GM18870 (cell line): Measurements from ENCODE around the gene IGF1R.
A peak's percentile ranks its signal among the peaks of the same experiment; 100 is the strongest.

ENCODE experiments used
- ATAC-seq: cut with Tn5 transposase; IDR thresholded peaks from one replicate; pipeline ENCODE4 v1.9.1; 2021; ENCODE audit warnings: moderate library complexity; ENCODE audit not compliant: unreplicated experiment

The IGF1R gene

DNA sequence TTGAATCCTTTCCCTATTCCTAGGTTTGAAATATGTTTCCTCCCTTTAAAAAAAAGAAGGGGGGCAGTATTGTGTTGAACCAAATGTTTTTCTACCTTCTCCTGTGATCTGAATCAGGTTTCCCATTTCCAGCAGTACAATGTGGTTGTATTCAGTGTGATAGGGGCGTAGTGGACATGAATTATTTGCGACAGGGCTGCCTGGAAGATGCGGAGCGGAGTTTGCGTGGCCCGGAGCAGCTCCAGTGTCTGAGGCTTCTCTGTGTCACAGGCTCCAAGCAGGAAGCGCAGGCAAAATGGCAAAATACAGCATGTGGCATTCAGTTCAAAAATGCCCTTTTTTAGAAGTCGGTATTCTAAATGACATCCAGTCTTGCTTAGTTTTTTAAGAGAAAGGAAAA, 204.8 kb downstream of the IGF1R start:
- ATAC-seq = no peak

DNA sequence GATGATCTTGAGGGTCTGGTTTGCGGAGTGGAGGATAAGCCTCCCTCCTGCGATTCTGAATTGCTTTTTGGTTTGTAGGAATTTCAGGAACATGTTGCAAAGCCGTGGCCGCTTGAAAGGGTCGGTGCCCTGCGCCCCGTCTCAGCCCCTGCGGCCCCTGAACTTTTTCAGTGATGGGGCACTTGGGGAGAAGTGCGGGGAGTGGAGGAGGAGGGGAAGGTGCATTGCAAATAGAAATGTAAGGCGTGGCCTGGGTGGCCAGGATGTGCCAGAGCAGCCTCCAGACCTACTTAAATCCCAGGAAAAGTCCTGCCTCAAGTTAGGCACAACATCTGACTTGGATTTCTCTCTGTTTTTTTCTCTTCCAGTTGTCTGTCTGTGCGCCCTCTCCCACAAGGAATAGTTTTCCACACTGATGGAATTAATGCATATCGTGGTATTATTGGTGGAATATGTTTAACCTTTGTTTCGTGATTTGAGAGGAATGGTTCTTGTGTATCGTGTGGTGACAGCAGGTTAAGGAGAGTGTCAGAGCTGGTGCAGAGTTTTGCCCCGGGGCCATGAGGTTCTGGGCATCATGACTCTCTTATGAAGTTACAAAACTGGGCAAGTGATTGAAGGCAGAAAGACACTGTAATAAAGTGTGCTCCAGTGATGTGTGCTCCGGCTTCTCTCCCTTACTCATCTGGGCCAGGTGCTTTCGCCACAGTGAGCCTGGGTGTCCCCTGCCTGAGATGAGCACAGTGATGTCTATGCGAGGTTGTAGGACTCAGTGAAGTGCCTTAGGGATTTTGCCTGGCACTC, 205.5 kb downstream of the IGF1R start:
- ATAC-seq = no peak

DNA sequence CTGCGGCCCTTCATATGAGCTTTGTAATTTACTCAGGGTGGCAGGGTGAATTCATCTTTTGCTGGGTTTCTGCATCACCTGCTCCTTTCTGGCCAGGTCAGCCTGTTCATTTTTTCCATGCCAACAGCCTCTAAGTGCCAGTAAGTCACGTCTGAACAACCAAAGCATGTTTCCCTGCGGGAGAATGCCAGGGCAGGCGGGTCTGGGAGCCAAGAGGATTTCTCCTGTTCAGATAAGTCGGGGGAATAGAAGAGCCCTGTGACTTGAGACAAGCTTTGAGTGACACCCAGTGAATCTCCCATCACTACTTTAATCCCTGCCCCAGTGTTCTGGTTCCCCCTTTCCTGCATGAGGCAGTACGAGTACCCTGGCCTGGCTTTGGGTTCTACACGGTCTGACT, 206.2 kb downstream of the IGF1R start:
- no peak for ATAC-seq

DNA sequence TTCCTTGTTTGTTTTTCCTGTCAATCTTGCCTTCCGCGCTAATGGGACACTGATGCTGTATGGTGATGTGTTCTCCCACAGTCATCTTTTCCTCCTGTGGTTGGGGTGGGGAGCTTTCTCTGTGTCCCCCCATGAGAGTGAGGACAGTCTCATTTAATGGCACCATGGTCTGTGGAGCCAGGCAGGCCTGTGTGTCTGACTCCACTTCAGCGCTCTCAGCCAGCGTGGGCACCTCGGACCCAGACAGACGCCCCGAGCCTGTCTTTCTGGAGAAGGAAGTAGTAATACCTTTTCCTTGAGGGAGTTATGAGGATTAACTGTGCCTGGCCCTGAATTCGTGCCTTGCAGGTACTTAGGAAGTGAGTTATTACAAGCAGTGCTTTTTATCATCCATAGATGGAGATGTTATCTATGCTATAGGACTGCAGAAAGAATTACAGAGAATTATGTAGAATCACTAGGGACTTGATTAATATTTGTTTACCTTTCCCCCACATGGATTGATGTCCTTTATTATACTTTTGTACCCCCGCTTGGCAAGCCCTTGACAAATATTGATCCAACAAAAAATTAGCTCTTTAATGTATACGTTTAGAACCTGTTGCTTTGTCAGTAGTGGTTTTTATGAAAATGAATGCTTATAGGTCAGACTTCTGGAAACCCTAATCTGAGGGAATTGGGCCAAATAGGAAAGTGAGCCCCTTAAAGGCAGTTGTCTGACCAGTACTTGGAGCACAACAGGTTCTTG, 206.9 kb downstream of the IGF1R start:
- no peak for ATAC-seq

DNA sequence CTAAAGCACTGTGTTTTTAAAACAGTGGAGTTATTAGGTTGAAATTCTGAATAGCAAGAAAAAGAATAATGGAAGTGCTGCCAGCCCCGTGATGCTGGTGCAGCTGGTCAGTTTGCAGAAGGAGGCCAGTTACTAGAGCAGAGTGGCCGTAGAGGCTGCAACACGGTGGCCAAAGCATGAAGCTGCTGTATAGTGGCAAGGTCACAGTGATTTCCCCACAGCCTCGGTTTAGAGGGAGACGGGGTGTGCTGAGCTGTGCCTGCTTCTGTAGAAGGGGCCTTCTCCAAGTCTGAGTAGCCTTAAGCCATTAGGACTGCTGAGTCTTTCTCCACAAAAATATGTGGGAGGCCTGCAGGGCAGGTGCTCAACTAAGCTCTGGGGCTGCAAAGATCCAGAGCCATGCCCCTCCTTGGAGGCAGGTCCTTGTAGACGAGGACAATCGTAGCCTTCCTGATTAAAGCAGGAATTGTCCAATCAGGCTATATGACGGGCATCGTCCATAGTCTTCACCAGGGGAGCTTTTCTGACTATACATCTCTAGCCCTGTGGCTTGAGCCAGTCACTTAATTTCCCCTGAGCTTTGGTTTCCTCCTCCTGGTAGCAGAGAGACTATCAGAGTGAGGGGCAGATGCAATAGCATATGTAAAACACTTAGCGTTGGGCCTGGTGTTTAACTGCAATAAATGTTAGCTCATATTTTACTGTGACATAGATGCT, 207.6 kb downstream of the IGF1R start:
- ATAC-seq = no peak

DNA sequence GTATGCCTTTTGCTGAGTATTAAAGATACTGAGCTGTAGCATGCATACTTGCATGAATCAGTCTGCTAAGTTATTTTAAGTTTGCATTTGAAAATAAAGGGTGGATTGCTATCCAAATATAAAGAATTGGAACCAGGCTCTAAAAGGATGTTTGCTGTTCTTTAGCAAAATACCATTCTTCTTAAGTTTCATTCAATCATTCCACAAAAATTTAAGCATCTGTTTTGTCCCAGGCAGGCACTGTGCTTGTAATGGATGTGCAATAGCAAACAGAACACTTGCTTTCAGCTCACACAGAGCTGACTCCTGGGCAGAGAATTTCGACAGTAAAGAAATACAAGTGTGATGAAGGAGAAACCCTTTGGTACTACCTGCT, 208.2 kb downstream of the IGF1R start:
- no peak for ATAC-seq

DNA sequence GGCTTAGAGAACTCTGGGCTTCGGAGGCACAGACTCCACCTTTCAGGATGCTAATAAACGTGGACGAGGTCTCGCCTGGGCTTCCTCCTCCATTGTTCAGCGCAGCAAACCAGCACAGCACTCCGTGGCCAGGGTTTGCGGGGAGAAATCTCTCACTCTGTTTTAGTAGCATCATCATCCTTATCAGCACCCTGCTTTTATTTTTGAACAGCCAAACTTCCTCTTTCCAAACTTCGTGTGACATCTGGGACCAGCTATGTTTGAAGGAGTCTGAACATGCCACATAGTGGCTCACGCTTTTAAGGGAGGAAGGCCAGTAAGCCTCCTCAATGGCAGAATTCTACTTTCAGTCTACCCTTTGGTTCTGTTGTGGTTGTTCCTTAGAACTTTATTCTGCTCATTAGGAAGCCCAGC, 210.3 kb downstream of the IGF1R start:
- ATAC-seq = no peak

DNA sequence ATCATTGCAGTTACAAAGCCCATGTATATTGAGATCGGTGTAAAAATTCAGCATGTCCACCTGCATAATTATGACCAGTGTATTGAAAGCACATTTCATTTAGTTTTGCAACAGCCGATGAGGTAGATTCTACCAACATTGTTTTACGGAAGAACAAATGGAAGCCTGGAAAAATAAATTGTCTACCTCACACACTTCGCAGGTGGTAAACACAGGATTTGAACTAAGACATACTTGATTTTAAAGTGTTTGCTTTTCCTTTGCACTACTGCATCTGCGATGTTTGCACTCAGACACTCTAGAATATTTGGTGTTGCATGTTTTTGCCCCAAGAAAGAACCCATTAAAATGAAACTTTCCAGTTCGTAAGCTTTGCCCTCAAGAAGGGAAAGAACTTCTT, 210.8 kb downstream of the IGF1R start:
- ATAC-seq = no peak

DNA sequence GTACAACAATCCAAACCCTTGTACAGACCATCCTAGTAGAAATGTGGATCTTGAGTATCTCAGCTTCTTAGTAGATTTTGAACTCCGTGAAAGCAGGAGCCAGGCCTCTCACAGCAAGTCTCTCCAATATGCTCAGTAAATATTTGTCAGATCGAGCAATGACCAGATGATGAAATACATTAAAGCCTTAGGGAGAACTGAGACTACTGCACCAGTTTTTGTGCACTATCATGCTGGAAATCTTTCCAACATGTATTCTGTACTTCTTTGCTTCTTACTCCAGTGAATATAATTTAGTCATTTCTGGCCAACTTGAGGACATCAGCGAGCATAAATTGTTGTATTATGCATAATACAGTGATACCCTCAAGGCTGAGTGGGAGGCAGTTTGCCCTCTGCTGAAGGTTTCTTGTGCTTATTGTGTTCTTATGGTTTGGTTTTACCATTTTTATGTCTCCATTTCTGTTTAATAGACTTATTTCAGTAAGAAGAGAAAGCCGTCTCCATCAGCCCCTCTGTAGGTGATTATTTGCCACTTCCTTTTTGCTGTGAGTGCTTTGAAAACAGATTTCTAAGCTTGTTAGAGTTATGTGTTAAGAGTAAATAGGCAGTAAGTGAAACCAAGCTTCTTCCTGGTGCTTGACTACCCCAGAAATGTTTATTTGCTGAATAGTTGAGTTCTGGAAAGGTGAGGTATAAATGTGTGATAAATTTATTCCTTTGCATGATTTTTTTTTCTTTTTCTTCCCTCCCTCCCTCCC, 212.1 kb downstream of the IGF1R start:
- ATAC-seq = no peak

DNA sequence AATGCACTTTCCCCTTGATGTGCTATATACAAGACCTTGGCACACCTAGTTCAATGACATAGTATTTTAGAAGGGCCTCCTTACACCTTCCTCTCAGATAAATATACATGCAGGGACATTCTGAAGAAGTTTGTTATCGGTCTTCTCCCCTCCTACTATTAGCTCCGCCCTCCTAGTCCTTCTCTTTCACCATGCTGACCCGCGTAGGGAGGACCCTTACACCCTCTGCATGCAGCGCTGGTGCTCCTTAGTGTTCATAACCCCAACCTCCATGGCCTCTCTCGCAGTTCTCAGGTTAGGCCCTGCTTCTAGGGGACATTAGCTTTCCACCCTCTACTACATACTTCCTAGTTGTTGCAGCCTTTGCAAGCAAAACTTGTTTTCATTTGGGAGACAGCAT, 212.8 kb downstream of the IGF1R start:
- ATAC-seq = no peak

DNA sequence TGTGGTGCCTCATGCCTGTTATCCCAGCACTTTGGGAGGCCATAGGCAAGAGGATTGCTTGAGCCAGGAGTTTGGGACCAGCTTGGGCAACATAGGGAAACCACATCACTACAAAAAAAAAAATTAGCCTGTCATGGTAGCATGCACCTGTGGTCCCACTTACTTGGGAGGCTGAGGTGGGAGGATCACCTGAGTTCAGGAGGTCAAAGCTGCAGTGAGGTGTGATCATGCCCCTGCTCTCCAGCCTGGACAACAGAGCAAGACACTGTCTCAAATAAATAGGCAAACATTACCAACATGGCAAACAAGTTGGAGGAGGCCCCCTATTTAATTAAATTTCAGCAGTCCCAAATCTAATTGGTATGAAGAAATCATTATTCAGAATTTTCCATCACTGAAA, 215.6 kb downstream of the IGF1R start:
- ATAC-seq = no peak

DNA sequence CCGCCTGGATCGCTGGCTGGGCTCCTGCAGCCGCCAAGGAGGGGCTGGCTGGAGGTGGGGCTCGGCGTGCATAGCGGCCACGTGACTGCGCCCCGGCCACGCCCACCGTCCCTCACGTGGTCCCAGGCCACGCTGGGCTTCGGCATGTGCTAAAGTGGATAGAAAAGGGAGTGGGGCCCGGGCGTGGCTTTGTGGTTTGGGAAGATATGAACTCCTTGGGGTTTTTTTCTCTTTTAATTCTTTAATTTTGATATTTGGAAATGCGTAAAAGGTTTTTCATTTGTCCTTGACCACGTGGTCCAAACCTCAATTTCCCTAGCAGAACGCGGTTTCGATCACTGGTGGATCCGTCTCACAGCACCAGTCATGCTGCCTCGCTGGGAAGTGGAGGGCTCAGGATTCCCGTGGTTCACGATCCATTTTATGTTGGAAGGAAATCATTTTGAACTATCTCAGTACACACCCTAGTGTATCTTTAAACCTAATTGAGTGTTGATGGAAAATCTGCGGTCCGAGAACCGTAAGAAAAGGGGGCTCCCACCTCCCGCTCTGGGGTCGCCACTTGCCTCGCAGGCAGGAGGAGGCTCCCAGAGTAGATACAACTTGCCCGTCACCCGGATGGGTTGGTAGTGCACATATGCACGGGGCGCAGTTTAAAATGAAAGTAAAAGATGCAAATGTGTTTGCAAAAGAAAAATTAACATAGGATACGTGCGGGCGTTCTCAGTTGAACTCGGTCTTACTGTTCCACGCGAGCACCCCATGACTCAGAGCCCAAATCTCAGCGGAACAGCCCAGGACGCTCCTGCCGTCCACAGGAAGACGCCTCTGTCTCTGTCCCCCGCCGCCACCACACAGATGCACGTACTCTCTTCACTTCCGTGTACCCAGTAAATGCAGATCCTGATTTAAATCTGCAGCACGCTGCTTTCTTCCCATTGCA, 217.3 kb downstream of the IGF1R start:
- peak; percentile 73 for ATAC-seq

DNA sequence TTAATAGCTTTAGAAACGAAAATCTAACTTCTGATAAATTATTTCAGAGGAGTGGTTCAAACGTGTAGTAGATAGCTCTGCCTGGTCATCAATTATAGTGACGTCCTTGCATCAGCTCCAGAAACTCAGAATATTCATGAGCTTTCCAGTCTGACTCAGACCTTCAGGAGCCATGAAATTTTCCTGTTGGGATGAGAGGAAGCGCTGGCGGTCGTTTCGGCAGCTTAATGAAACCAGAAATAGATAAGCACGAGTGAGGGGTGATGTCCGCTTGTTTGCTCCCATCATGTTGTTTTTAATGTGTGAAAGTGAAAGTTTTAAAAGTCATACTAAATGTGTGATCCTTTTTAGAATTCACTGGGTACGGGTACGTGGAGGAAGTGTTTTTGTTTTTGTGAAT, 218.2 kb downstream of the IGF1R start:
- no peak for ATAC-seq

DNA sequence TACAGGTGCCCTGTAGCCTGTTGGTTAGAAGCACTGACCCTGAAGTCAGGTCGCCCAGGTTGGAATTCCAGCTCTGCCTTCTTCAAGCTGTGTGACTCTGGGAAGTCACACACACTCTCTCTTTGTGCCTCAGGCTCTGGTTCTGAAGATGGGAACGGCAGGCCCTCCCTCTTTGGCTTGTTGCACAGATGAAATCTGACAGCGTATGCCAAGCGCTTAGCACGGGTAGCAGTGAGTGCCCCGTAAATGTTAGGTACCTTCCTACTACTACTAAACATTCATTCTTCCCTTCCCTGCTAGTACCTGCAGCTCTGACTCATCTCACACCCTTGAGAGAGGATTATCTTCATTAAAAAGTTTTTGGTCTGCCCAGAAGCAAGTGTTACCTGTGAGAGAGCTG, 220.2 kb downstream of the IGF1R start:
- ATAC-seq = no peak

DNA sequence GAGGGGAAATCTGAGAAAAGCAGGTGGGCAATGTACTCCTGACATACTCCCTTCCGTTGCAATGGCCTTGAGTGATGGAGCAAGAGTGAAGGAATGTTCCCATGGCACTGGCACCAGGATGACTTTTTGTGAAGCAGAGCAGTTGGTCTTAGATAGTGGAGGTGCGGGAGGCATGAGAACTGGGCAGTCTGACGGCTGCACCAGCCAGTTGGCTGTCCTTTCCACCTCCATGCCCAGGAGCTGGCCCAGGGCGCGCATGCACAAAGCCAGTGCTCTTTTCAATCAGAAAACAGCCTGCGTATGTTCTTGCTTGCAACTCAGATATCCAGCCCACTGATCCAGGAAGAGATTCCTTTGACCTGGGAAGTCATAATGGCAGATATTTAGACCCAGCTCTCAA, 222.4 kb downstream of the IGF1R start:
- no peak for ATAC-seq

DNA sequence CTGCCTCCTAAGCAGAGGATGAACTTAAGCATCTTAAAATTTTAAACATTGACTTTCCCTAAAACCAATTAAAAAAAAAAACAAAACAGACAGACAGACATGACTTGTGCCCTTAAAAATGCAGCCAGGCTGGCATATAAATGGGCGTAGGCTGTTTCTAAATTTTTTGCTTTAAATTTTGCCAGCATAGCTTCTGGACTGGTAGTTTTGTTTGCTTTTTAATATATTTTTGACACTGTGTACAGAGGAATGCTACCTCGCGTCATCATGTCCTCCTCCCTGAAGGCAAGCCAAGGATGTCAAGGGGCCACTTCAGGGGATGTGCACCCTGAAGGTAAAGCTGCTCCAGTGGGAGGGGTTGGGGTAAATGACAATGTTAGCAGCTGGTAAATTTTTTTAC, 224.4 kb downstream of the IGF1R start:
- ATAC-seq = no peak

DNA sequence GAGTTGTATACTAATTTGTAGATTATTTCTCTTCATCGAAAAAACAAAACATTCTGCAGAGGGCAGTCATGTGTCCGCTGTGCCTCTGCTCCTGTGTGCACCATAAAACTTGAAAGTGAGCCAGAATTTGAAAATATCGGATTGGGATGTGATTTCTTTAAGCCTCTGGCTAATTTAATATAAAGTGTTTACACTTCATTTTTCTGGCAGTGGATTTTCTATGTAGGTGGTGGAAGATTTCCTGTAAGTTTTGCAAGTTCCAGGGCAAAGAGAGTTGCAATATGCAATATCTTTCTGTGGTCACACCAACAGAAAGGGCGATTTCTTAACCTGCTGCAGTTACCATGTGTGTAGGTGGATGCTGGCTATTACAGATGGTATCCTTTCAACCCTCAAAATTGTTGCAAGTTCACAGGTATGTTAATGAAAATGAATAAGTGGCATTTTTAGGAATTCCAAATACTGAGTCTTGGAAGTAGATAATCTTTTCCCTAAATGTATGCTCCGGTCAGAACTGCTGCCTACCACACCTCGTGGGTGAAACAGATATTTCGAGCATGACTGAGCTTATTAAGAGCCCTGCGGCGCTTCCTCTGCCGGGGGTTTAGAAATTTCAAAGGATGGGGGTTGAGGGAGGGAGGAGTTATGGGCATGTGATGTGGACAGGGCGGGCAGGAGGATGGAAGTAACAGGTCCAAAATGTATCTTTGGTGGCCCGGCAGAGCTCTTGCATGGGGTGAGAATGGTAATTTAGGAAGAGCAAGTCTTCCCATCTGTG, 225.3 kb downstream of the IGF1R start:
- ATAC-seq = no peak

DNA sequence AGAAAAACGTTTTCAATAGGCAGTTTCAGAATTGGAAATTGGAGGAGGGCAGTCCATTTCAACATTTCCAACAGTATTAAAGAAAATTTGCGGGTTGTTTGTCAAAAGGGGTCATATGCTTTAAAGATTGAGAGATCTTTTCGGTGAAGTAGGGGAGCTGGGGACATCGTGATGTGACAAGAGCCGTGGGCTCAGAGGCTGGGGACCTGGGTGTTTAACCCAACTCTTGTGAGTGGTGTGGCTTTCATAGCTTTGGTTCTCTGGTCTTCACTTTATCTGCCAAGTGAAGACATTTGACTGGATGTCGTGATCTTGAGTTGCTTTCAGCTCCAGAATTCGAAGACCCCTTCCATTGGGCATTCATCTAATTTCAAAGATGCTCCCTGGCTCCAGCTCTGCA, 226.0 kb downstream of the IGF1R start:
- no peak for ATAC-seq

DNA sequence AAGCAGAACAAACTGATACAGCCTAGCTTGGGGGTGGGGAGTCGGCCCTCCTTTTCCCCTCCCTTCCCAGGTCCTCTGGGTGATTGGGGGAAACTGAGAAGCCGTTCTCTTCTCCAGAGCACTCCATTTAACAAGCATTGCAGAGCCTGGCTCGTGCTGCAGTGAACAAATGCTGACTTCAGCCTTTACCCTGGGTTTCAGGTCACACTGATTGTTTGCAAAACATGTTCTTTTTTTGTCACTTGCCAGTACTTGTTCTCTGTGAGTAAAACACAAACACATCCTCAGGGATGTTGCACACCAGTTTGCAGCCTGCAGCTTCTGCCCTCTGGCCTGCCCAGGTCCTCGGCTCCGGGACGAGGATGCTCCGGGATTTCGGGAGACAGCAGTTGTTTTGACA, 226.4 kb downstream of the IGF1R start:
- no peak for ATAC-seq
